Panc1 (cell line): ENCODE data around the gene KRT13. TPM values are rescaled to one million over a fixed set of nuclear protein-coding genes. Genes with fewer than 3 reads are reported as not detected.
A peak's percentile ranks its signal among the peaks of the same experiment; 100 is the strongest.

ENCODE experiments used
- ATAC-seq: fragments of 200-7000 bp; cut with Tn5 transposase; 2 replicates; pipeline ENCODE4 v1.9.1; 2020; ENCODE audit warnings: mild to moderate bottlenecking, moderate library complexity
- BruUV-seq: library from RNA; stranded (reverse); fragments of 400-500 nt; replicated peaks from 2 replicates; lab custom pipeline; 2021; lab: Mats Ljungman, UMichigan
- CTCF ChIA-PET: fragments of 300-600 bp; sonication (Branson Sonifier 250); formaldehyde crosslinking; loops from one replicate; lab custom pipeline; 2022; ENCODE audit warnings: antibody characterized with exemption; lab: Charles Lee
- POLR2A ChIA-PET: fragments of 300-600 bp; sonication (Branson Sonifier 250); formaldehyde crosslinking; loops from one replicate; lab custom pipeline; 2022; ENCODE audit warnings: antibody characterized with exemption; lab: Charles Lee
- DNase-seq: peaks from one replicate; pipeline ENCODE4 v3.0.0-alpha.2; 2010; ENCODE audit warnings: low read depth, low spot score
- H3K27ac ChIP-seq: 2 replicates; pipeline ENCODE4 v1.5.1; 2011; ENCODE audit warnings: mild to moderate bottlenecking, low read length, inconsistent platforms
- H3K27me3 ChIP-seq: fragments of 200-500 bp; sonication (Bioruptor generic); 2 replicates; pipeline ENCODE4 v1.6.0; 2014; ENCODE audit warnings: low read length, inconsistent platforms; ENCODE audit not compliant: control insufficient read depth, insufficient read depth
- H3K36me3 ChIP-seq: fragments of 200-500 bp; sonication (Bioruptor generic); 2 replicates; pipeline ENCODE4 v1.5.1; 2014; ENCODE audit warnings: inconsistent platforms, mild to moderate bottlenecking, low read length, moderate library complexity; ENCODE audit not compliant: control insufficient read depth, insufficient read depth
- H3K4me1 ChIP-seq: 2 replicates; pipeline ENCODE4 v1.5.1; 2011; ENCODE audit warnings: inconsistent platforms, mild to moderate bottlenecking, low read length, moderate library complexity; ENCODE audit not compliant: control insufficient read depth, insufficient read depth
- H3K4me3 ChIP-seq, 2 experiments: 2 replicates each; pipeline ENCODE4 v1.5.1; 2011 to 2012; ENCODE audit warnings: low read depth in 2 of 2, low read length in 2 of 2, mild to moderate bottlenecking in 2 of 2, inconsistent platforms in 1 of 2, moderate library complexity in 1 of 2
- H3K9me3 ChIP-seq: fragments of 200-500 bp; sonication (Bioruptor generic); 2 replicates; pipeline ENCODE4 v1.5.1; 2014; ENCODE audit warnings: low read depth, mild to moderate bottlenecking, inconsistent platforms, low read length, moderate library complexity; ENCODE audit not compliant: control insufficient read depth, insufficient read depth
- POLR2AphosphoS5 ChIP-seq: IDR thresholded peaks from 2 replicates; pipeline ENCODE4 v1.6.1; 2012; ENCODE audit warnings: mild to moderate bottlenecking, low read depth, low read length, moderate library complexity
- SIN3A ChIP-seq: IDR thresholded peaks from 2 replicates; pipeline ENCODE4 v1.6.1; 2012; ENCODE audit warnings: low read depth, mild to moderate bottlenecking, low read length, moderate library complexity, borderline replicate concordance; ENCODE audit not compliant: insufficient read depth
- TCF7L2 ChIP-seq: IDR thresholded peaks from 2 replicates; pipeline ENCODE4 v1.6.1; 2011; ENCODE audit warnings: mild to moderate bottlenecking, low read depth, low read length, inconsistent platforms
- in situ Hi-C: cut with HindIII; loops from 2 replicates; pipeline ENCODE4 v1.10.0; 2016; ENCODE audit warnings: low sequenced_read_pairs, low pct_unique_long_range_greater_than_20kb
- intact Hi-C: fragments of 100-400 bp; cut with micrococcal nuclease; formaldehyde crosslinking; loops from one replicate; pipeline ENCODE4 v1.10.0; 2022; ENCODE audit not compliant: unreplicated experiment
- total RNA-seq: library from RNA; stranded (reverse); gene quantifications from one replicate; pipeline ENCODE4 v1.2.1, GENCODE V29; 2021; ENCODE audit not compliant: unreplicated experiment
- TF ChIP-seq, protein P1 (sequence below), 2 experiments: IDR thresholded peaks; 2 replicates each; pipeline ENCODE4 v1.6.1; 2011 to 2012; ENCODE audit warnings: low read depth in 2 of 2, control low read depth in 1 of 2, low read length in 1 of 2, mild to moderate bottlenecking in 1 of 2, moderate library complexity in 1 of 2; ENCODE audit not compliant: insufficient read depth in 1 of 2
- TF ChIP-seq, protein P2 (sequence below): fragments of 450-650 bp; IDR thresholded peaks from 2 replicates; pipeline ENCODE4 v1.5.1; 2017; ENCODE audit warnings: mild to moderate bottlenecking

Gene KRT13
- total RNA-seq, 1 experiment from 2014 or later = 0.36 TPM

DNA sequence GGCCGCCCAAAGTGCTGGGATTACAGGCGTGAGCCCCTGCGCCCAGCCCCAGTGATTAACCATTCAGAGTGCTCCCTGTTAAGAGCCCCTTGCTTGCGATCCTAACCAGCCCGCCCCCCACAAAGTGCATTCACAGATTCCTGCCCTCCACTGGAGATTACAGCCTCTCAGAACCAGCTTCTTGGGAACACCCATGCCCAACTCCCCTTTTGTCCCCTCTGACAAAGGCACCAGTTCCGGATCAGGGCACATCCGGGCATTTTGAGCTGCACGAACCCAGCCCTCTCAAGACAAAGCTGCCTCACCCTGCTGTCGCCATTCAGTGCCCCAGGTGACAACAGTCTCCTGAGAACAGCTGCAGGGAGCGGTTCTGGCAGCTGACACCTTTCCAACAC, 23.5 kb upstream of the KRT13 start:
- Histone ChIP-seq H3K4me3 (peak overlapping the region; percentile 66 to 84), H3K9me3 (no peaks in the 10 kb centered on the region), H3K36me3 (peaks cover 5% of the 10 kb centered on the region), H3K27me3 (no peaks in the 10 kb centered on the region), H3K4me1 (peaks cover 59% of the 10 kb centered on the region), H3K27ac (peak overlapping the region; percentile 96)
- TF ChIP-seq, protein P1, sequence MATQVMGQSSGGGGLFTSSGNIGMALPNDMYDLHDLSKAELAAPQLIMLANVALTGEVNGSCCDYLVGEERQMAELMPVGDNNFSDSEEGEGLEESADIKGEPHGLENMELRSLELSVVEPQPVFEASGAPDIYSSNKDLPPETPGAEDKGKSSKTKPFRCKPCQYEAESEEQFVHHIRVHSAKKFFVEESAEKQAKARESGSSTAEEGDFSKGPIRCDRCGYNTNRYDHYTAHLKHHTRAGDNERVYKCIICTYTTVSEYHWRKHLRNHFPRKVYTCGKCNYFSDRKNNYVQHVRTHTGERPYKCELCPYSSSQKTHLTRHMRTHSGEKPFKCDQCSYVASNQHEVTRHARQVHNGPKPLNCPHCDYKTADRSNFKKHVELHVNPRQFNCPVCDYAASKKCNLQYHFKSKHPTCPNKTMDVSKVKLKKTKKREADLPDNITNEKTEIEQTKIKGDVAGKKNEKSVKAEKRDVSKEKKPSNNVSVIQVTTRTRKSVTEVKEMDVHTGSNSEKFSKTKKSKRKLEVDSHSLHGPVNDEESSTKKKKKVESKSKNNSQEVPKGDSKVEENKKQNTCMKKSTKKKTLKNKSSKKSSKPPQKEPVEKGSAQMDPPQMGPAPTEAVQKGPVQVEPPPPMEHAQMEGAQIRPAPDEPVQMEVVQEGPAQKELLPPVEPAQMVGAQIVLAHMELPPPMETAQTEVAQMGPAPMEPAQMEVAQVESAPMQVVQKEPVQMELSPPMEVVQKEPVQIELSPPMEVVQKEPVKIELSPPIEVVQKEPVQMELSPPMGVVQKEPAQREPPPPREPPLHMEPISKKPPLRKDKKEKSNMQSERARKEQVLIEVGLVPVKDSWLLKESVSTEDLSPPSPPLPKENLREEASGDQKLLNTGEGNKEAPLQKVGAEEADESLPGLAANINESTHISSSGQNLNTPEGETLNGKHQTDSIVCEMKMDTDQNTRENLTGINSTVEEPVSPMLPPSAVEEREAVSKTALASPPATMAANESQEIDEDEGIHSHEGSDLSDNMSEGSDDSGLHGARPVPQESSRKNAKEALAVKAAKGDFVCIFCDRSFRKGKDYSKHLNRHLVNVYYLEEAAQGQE (IDR thresholded peaks at IDR 0.05; ENCODE audit: insufficient read depth in 1 of 2, low read depth in 2 of 2, low read length in 1 of 2) = no peak
- TF ChIP-seq, protein P2, sequence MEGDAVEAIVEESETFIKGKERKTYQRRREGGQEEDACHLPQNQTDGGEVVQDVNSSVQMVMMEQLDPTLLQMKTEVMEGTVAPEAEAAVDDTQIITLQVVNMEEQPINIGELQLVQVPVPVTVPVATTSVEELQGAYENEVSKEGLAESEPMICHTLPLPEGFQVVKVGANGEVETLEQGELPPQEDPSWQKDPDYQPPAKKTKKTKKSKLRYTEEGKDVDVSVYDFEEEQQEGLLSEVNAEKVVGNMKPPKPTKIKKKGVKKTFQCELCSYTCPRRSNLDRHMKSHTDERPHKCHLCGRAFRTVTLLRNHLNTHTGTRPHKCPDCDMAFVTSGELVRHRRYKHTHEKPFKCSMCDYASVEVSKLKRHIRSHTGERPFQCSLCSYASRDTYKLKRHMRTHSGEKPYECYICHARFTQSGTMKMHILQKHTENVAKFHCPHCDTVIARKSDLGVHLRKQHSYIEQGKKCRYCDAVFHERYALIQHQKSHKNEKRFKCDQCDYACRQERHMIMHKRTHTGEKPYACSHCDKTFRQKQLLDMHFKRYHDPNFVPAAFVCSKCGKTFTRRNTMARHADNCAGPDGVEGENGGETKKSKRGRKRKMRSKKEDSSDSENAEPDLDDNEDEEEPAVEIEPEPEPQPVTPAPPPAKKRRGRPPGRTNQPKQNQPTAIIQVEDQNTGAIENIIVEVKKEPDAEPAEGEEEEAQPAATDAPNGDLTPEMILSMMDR = no peak
- TF ChIP-seq TCF7L2 = no peak
- TF ChIP-seq POLR2AphosphoS5 = no peak
- TF ChIP-seq SIN3A = no peak
- ChIA-PET POLR2A (interaction anchor here (0.6 to 1.9 kb wide), 6 partner anchors 11 to 1188 kb away, joined by 3 to 12 read pairs (median 5); partner anchors contain the start of genes EIF1 and JUP), CTCF (interaction anchor here (0.5 to 4.0 kb wide), 4 partner anchors 14 to 120 kb away, joined by 3 to 42 read pairs (median 4); no protein-coding TSS in a partner anchor)
- ATAC-seq (no peak), DNase-seq (no peak)
- intact Hi-C loops (loop anchor here (10.0 kb wide), 1 partner anchor 624 kb away; no protein-coding TSS in a partner anchor), in situ Hi-C loops (loop anchor here (25.0 kb wide), 1 partner anchor 108 kb away; no protein-coding TSS in a partner anchor)
- no TSS peak for BruUV-seq

DNA sequence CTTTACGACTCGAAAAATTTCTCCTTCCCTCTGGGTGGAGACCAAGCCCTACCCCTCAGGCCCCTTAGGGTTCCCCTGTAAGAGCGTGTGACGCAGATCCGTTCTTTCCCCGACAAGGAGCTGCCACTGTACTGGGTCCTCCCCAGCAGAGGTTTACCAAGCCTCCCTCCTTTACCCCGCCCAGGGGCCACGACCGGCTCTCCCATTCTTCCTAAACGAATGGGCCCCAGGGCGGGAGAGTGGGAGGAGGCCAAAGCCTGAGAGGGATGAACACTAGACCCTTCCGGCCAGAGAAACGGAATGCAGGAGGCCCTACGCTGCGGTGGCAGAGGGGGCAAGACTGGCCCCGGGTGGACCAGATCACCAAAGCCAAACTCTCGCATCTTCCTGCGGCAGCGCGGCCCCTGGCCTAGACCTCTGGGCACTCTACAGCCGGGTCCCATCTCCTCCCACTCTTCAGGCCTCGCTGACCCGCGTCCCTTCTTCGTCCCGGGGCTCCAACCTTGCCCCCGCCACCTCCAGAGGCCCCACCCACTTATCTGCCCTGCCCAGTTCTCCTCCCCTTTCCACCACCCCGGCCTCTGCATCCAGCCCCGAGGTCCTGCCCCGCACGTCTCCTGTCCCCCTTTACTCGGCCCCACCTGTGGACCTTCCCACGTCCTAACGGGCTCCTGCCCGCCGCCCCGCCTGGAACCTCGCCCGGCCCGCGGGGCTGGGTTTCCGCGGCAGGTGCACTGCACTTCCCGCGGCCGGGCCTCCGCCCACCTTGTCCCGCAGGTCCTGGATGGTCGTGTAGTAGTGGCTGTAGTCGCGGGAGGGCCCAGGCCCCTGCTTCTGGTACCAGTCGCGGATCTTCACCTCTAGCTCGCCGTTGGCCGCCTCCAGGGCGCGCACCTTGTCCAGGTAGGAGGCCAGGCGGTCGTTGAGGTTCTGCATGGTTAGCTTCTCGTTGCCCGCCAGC, 21.9 kb upstream of the KRT13 start:
- DNase-seq = no peak
- in situ Hi-C loops = loop anchor here (25.0 kb wide), 1 partner anchor 110 kb away; no protein-coding TSS in a partner anchor
- POLR2A ChIA-PET = interaction anchor here (0.7 to 1.9 kb wide), 3 partner anchors 15 to 22 kb away, joined by 5 to 12 read pairs (median 10); no protein-coding TSS in a partner anchor

More for the DNA sequence above, 21.9 kb upstream of the KRT13 start:
- intact Hi-C loops = loop anchor here (10.0 kb wide), 1 partner anchor 623 kb away; no protein-coding TSS in a partner anchor
- TF ChIP-seq SIN3A (0 out of 2 replicates have a peak, but pooled peaks have one; percentile 75), POLR2AphosphoS5 (no peak)
- peak; percentile 14 for ATAC-seq
- H3K4me3 ChIP-seq = peak overlapping the region; percentile 66 to 84
- peaks cover 71% of the 10 kb centered on the region for H3K4me1 ChIP-seq
- no peaks in the 10 kb centered on the region for H3K27me3 ChIP-seq
- peak overlapping the region; percentile 96 for H3K27ac ChIP-seq
- no TSS peak for BruUV-seq
- no peaks in the 10 kb centered on the region for H3K9me3 ChIP-seq
- H3K36me3 ChIP-seq = peaks cover 8% of the 10 kb centered on the region
- CTCF ChIA-PET = interaction anchor here (1.5 to 4.0 kb wide), 2 partner anchors 21 to 121 kb away, joined by 4 to 42 read pairs; no protein-coding TSS in a partner anchor
